NT2/D1 (cell line): ENCODE measurements around the gene TREX2.

Experiments used
- SUZ12 ChIP-seq: IDR thresholded peaks from 2 replicates; pipeline ENCODE4 v1.6.1; 2011; ENCODE audit not compliant: insufficient read length, insufficient read depth; ENCODE audit errors: extremely low read depth
- YY1 ChIP-seq: IDR thresholded peaks from 2 replicates; pipeline ENCODE4 v1.6.1; 2011; ENCODE audit not compliant: insufficient read length, insufficient read depth

- TF ChIP-seq YY1 (no peak), SUZ12 (no peak)
These were observed 2.2 kb downstream of the TREX2 start for GRCh38 chrX:153443476-153444332.
